Medulla oblongata (tissue), 1 donor: ENCODE measurements around the gene SH2D7.

Experiments
- DNase-seq: peaks from one replicate; pipeline ENCODE4 v3.0.0-alpha.2; 2015; ENCODE audit errors: extremely low spot score

SH2D7 gene

GRCh38 chr15:78104566-78105475 is 12.5 kb downstream of the SH2D7 start:
- no peak for DNase-seq

GRCh38 chr15:78105476-78106241 is 13.3 kb downstream of the SH2D7 start:
- no peak for DNase-seq

GRCh38 chr15:78107471-78107870 is 15.1 kb downstream of the SH2D7 start:
- DNase-seq: no peak

GRCh38 chr15:78108300-78109084 is 16.1 kb downstream of the SH2D7 start:
- peak; percentile 91 for DNase-seq

GRCh38 chr15:78109156-78109555 is 16.8 kb downstream of the SH2D7 start:
- DNase-seq: no peak

GRCh38 chr15:78110096-78110495 is 17.7 kb downstream of the SH2D7 start:
- no peak for DNase-seq

- DNase-seq: no peak
Observed at GRCh38 chr15:78110916-78111475, 18.6 kb downstream of the SH2D7 start.

- no peak for DNase-seq
Observed at GRCh38 chr15:78111788-78112187, 19.4 kb downstream of the SH2D7 start.

- DNase-seq: no peak
Observed at GRCh38 chr15:78112551-78112950, 20.2 kb downstream of the SH2D7 start.

- DNase-seq: no peak
Observed at GRCh38 chr15:78120523-78120922, 28.2 kb downstream of the SH2D7 start.

- DNase-seq: no peak
Observed at GRCh38 chr15:78125267-78125666, 32.9 kb downstream of the SH2D7 start.

- DNase-seq: no peak
Observed at GRCh38 chr15:78127882-78128281, 35.5 kb downstream of the SH2D7 start.

GRCh38 chr15:78129077-78129750 is 36.9 kb downstream of the SH2D7 start:
- no peak for DNase-seq

GRCh38 chr15:78129751-78130287 is 37.5 kb downstream of the SH2D7 start:
- DNase-seq: no peak

GRCh38 chr15:78130466-78131294 is 38.3 kb downstream of the SH2D7 start:
- no peak for DNase-seq

- DNase-seq: peak; percentile 64
Observed at GRCh38 chr15:78131295-78132061, 39.1 kb downstream of the SH2D7 start, which contains the start of gene CIB2. Gene CIB2 (minus strand): TSS chr15:78131445. CDS start chr15:78131215, 230 bp downstream.

- DNase-seq: no peak
Observed at GRCh38 chr15:78133801-78134200, 41.4 kb downstream of the SH2D7 start.

- no peak for DNase-seq
Observed at GRCh38 chr15:78139578-78139977, 47.2 kb downstream of the SH2D7 start.

GRCh38 chr15:78140292-78140691 is 47.9 kb downstream of the SH2D7 start:
- no peak for DNase-seq
